HG03342 (cell line): ENCODE results near the gene PTGR3.

Experiments used
- ATAC-seq: cut with Tn5 transposase; IDR thresholded peaks from one replicate; pipeline ENCODE4 v1.9.1; 2021; ENCODE audit warnings: mild to moderate bottlenecking, moderate library complexity; ENCODE audit not compliant: unreplicated experiment

The PTGR3 gene

DNA sequence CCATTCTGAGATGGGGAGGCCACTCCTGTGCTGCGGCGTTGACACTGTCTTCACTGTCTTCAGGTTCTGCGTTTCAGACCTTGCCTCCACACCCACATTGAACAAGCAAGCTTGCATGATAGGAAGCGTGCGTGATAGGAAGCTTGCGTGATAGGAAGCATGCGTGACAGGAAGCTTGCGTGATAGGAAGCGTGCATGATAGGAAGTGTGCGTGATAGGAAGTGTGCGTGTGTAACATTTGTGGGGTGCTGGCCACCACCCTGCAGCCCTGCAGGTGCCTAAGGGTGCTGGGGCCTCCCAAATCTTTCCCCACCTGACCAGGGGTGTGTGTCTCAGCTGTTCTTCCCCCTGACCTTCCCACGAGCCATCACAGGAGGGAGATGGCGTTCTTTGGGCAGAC is 27.0 kb upstream of the PTGR3 start:
- ATAC-seq: no peak

- no peak for ATAC-seq
Measured at GRCh38 chr18:75234901-75235300, 26.0 kb upstream of the PTGR3 start.

DNA sequence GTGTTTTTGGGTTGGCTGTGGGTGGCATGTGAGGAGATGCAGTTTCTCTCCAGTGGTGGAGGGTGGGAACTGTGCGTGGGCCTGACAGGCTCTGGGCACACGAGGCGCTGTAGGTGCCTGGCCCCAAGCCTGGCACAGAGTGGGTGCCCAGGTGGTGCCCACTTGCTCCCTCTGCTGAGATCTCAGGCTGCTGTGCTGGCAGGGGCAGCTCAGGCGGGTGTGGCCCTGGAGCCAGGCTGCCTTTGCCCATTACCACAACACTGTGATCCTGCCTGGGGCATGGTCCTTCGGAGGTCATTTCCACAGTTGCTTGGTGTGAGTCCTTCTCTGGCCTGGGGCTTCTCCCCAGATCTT is 22.1 kb upstream of the PTGR3 start:
- ATAC-seq: no peak

- ATAC-seq: no peak
Measured at GRCh38 chr18:75230163-75231052, 21.5 kb upstream of the PTGR3 start.

DNA sequence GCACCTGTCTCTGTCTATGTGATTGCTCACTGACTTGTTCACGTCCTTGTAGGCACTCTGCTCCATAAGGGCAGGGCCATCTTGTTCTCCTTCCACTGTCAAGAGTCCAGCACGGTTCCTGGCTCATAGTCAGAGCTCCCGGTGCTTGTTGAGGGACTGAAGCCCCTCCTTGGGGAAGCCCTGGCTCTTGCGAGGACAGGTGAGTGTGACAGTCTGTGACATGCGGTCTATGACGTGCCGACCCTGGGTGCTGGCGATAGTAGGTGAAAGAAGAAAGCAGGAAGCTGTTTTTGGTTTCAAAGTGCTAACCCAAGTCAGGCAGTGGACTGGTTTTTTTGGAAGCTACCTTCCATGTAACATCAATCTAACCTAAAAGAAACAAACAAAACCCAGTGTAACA is 20.5 kb upstream of the PTGR3 start:
- no peak for ATAC-seq

GRCh38 chr18:75228967-75229366 is 20.0 kb upstream of the PTGR3 start:
- no peak for ATAC-seq

DNA sequence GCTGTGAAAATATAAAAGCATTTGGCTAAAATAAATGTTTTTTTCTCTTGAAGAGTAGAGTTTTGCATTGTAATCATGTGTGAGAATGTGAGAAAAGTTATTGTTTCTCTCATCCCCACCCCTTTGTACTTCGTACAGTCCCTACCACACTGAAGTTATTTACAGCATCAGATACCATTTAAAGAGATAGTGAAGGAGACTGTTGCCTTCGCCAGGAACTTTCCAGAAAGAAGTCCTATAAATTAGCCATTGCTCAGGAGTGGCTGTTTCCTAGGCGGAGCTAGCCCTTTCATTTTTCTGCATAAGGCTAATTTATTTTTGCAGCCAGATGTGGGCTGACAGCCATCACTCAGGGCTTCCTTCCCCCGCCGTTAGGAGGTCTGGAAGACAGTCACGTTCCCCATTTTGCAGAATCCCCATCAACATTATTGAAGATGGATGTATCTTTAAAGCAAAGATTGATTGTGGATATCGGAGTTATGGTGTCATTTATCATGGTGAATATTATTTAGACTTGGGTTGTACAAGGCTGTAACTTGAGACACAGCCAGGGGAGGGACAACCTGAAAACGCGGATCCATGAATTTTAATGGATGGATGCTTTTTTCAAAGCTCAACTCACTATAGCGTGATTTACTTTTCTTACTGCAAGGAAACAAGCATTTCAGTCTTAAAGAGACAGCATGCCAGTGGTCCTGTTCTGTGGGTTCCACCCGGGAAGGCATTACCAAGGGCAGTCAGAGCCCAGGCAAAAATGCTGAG is 18.8 kb upstream of the PTGR3 start:
- no peak for ATAC-seq

- no peak for ATAC-seq
Measured at GRCh38 chr18:75226956-75227316, 18.0 kb upstream of the PTGR3 start.

DNA sequence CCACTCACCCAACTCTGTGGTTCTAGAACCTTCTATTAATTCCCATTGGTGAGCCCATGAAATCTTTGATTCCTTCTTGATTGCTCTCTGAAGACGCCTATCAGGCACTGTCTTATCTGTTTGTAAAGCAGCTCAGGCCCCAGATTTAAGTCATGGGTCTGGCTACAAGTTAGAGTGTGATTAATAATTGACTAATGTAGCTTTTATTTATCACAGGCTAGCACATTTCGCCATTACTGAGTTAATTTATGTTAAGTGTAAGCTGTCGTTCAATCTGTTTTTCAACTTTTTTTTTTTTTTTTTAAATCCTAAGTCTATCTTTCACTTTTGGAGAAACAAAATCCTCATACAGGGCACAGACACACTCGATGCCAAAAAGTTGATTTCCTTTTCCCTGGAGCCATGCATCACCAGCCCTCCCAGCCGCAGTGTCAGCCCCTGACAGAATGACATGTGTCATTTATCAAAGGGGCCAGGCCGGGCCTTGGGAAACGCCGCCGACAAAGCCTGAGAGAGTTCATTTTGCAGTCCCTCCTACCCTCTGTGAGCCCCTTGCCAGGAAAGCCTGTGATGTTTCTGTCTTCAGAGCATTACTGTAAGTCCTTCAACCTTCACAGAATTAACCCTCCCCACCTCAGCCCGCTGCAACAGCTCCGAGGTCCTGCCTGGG is 17.5 kb upstream of the PTGR3 start:
- no peak for ATAC-seq

- ATAC-seq: no peak
Measured at GRCh38 chr18:75223687-75224347, 14.9 kb upstream of the PTGR3 start.

DNA sequence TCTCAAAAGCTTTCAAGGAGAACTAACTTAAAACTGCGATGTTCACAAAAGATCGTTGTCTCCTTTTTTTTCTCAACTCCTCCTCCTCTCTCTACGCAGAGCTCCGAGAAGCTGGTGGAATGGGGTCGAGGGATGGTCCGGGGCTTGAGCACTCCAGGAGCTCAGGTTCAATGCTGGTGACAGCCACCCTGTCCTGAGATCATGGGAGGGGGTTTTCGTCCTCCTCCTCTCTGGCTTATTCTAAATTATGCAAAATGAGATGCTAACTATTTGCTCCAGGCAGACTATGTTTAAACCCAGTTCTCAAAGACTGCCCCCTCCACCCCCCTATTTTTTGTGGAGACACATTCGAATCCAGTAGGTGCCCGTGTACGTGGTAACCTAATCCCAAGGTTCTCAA is 13.5 kb upstream of the PTGR3 start:
- ATAC-seq: no peak

DNA sequence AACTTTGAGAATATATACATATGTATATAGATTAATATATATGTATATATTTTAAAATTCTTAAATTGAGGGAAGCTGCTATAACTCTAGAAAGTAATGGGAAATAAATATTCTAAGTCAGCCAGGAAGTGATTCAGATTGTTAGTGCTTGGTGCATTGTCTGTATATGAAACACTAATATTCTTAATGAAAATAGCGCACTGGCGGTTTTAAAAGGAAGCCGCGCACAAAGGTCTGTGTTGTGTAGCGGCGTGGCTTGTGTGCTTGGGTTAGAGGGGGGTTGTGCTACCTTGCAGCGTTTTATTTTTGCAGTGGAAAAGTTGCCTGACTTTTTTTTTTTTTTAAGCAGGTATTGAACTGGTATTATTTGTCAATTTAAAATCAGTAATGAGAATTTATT is 13.0 kb upstream of the PTGR3 start:
- no peak for ATAC-seq

DNA sequence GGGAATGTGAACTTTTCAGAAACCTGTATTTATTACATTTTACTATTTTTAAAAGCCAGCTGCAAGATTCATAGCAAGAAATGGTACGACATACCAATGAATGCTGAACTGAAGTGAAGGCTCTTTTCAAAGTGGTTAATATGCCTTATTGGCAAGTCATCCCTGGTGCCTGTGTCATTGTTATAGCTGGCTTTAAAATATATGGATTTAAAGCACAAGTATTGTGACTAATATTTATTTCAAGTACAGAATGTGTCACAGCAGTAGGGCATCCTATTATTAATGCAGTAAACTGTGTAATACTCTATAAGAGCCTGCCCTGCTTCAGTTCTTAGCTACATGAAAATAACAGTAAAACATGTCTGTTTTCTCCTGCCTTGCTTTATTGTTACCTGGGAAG is 12.5 kb upstream of the PTGR3 start:
- no peak for ATAC-seq

DNA sequence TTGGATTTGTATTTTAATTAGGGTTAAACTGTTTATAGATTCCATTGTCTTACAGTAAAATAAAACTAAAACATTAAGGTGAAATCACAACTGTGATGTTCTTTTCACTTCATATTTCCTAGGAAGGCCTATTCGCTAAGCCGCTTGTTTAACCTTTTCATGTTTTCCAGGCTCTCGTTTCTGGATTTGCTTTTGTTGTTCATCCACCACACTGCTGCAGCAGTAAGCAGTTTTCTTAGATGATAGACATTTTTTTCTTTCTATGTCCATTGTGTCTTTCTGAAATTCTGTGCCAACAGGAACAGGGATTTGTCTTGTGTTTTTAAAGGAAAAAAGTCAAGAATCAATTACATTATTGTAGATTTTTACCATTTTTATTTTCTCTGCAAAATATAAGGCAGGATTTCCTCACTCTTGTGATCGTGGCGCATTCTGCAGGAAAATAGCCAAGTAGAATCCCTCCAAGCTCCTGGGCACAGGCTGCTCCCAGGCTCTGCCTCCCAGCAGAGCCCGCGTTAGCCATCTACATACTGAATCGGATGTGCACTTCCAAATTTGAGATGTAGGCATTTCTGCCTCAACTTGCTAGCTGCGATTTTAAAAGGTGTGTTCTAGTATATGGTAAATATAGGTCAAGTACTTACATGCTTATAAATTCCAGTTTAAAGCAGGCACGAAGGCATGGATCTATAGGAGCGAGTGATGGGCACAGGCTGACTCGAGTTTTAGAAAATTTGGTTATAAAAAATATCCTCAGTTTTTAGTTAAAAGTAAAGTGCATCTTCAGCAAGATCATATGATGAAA is 11.8 kb upstream of the PTGR3 start:
- no peak for ATAC-seq

DNA sequence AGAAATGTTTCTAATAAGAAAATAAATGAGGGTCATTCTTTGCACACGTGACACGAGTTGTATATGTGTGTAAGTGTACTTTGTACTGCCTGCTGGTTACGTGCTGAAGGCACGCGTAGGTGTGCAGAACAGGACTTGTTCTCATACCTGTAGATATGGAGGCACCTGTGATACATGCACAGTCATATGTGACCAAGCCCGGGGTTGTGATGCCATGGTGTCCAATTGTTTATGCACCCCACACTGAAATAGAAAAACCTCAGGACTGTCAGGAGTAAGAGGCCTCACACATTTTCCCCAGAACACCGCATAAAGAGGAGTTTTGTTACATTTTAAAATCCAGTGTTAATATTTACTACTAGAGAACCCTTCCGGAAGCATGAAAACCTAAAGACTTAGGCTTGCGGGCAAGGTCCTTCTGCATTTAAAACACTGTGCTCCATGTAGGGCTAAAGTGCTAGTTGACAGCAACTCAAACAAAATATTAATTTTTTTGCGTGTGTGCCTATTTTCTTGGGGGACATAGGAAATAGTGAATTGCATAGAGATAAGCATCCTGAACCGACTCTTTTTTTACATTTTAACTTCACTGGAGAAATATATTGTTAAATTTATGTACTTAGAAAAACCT is 10.9 kb upstream of the PTGR3 start:
- no peak for ATAC-seq

- ATAC-seq: no peak
Measured at GRCh38 chr18:75218065-75218923, 9.4 kb upstream of the PTGR3 start.

DNA sequence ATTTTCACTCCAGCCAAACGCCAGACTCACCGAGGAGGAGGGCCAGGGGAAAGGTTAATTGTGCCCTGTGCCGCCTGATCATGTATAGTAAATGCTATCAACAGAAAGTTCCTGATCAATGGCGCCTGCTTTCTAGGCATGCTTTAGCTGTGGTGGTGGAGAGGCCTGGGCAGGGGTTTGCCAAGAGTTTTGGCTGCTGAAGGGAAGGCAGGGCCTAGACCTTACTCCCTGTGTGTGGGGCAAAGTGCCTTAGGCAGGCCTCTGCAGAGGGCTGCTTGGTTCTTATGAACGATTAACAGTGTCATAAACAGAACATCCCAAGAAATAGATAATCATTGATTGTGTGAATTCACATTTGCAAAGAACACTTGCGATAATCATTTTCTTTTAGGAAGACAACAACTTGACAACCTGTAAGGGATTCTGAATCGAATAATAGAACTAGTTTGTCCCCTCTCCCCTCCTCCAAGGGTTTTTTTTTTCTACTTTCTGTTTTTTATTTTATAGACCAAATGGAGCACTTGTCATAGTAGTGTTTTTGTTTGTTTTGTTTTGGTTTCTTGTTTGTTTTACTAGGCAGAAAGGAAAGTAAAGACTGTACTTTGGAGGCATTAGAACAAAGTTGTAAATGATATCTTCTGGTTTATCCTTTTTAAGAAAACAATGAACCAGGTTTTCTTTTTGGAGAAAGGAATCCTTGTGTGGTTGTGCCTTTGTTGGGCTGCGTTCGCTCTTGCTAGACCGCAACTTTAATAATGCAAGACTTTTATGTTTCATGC is 8.2 kb upstream of the PTGR3 start:
- ATAC-seq: no peak

DNA sequence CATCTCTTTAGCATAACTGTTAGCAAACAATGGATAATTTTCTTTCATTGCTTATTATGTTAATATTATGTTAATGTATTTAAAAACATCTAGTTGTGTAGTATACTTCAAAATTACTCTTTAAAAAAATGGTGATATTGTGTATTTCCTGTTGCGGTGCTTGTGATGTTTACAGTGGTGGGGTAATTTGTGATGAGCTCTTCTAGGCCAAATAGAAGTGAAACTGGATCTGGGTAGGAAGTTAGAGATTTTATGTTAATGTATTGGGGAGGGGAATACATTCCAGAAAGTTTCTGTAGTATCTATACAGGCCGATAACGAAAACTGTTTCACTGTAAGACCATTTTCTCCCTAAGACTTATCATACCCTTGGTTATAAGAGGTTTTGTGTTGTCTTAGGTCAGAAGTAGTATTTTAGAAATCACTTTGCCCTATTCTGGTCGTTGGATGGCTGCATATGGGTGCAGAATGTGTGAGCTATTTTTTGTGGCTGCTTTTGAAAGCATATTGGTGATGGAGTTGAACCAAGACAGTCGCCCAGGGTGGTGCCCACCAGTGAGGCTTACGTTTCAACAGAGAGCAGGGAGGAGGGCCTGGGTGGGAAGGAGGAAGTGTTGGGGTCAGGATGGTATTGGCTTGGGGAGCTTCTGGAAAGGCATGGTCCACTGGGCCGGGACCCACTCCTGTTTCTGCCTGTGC is 7.4 kb upstream of the PTGR3 start:
- no peak for ATAC-seq
